NCI-H82 (cell line): ENCODE data around the gene FKBP5.
"Not testable (repeated sequence)": the region's sequence is repeated elsewhere in the genome, so short reads cannot be mapped to it uniquely, and the experiment has no call there.

Experiments used
- DNase-seq: peaks from one replicate; lab custom pipeline; 2025; lab: John Stamatoyannopoulos, UW

Gene FKBP5

GRCh38 chr6:35723587-35723986 lies 34.9 kb upstream of the FKBP5 start:
- DNase-seq: no peak

- no peak for DNase-seq
Measured at GRCh38 chr6:35722121-35722761, 33.5 kb upstream of the FKBP5 start.

GRCh38 chr6:35719830-35720733 lies 31.4 kb upstream of the FKBP5 start:
- no peak for DNase-seq

- no peak for DNase-seq
Measured at GRCh38 chr6:35719404-35719829, 30.7 kb upstream of the FKBP5 start.

GRCh38 chr6:35718911-35719381 lies 30.2 kb upstream of the FKBP5 start:
- no peak for DNase-seq

GRCh38 chr6:35718375-35718736 lies 29.6 kb upstream of the FKBP5 start:
- DNase-seq: no peak

GRCh38 chr6:35717449-35718374 lies 29.0 kb upstream of the FKBP5 start:
- no peak for DNase-seq

GRCh38 chr6:35716798-35717197 lies 28.1 kb upstream of the FKBP5 start:
- no peak for DNase-seq

- no peak for DNase-seq
Measured at GRCh38 chr6:35713006-35713767, 24.5 kb upstream of the FKBP5 start.

- no peak for DNase-seq
Measured at GRCh38 chr6:35711731-35712130, 23.0 kb upstream of the FKBP5 start.

- no peak for DNase-seq
Measured at GRCh38 chr6:35710241-35710847, 21.6 kb upstream of the FKBP5 start.

GRCh38 chr6:35708585-35708984 lies 19.9 kb upstream of the FKBP5 start:
- DNase-seq: no peak

GRCh38 chr6:35707714-35708407 lies 19.1 kb upstream of the FKBP5 start:
- no peak for DNase-seq

- no peak for DNase-seq
Measured at GRCh38 chr6:35706468-35706867, 17.8 kb upstream of the FKBP5 start.

GRCh38 chr6:35703554-35703953 lies 14.8 kb upstream of the FKBP5 start:
- DNase-seq: no peak

GRCh38 chr6:35698858-35699257 lies 10.1 kb upstream of the FKBP5 start:
- no peak for DNase-seq

- DNase-seq: not testable (repeated sequence)
Measured at GRCh38 chr6:35698430-35698829, 9.7 kb upstream of the FKBP5 start.

GRCh38 chr6:35694462-35694861 lies 5.7 kb upstream of the FKBP5 start:
- no peak for DNase-seq

GRCh38 chr6:35691027-35691824 lies 2.5 kb upstream of the FKBP5 start:
- no peak for DNase-seq

GRCh38 chr6:35690484-35690883 lies 1.8 kb upstream of the FKBP5 start:
- no peak for DNase-seq
